Smooth muscle cell (in vitro differentiated cells): ENCODE measurements around the gene WDR90. TPM values are rescaled to one million over a fixed set of nuclear protein-coding genes. Genes with fewer than 3 reads are reported as not detected.

Experiments
- DNase-seq: peaks from one replicate; lab custom pipeline; 2025; ENCODE audit not compliant: unreplicated experiment; lab: John Stamatoyannopoulos, UW
- H2AFZ ChIP-seq: fragments of 200-600 bp; sonication (generic); 2 replicates; pipeline ENCODE4 v1.6.0; 2016; ENCODE audit warnings: antibody characterized with exemption, low read depth, mild to moderate bottlenecking
- H3F3A ChIP-seq: fragments of 200-600 bp; sonication (generic); 2 replicates; pipeline ENCODE4 v1.6.0; 2017; ENCODE audit warnings: antibody characterized with exemption, low read depth
- H3K27ac ChIP-seq: fragments of 200-600 bp; sonication (generic); 2 replicates; pipeline ENCODE4 v1.5.1; 2016; ENCODE audit warnings: low read depth, mild to moderate bottlenecking
- H3K27me3 ChIP-seq: fragments of 200-600 bp; sonication (generic); 2 replicates; pipeline ENCODE4 v1.6.1; 2016; ENCODE audit warnings: low read depth, mild to moderate bottlenecking
- H3K36me3 ChIP-seq: fragments of 200-600 bp; sonication (generic); 2 replicates; pipeline ENCODE4 v1.5.1; 2016; ENCODE audit warnings: low read depth
- H3K4me1 ChIP-seq: fragments of 200-600 bp; sonication (generic); 2 replicates; pipeline ENCODE4 v1.5.1; 2016; ENCODE audit warnings: low read depth
- H3K4me2 ChIP-seq: fragments of 200-600 bp; sonication (generic); 2 replicates; pipeline ENCODE4 v1.6.0; 2016; ENCODE audit warnings: mild to moderate bottlenecking
- H3K4me3 ChIP-seq: fragments of 200-600 bp; sonication (generic); 2 replicates; pipeline ENCODE4 v1.5.1; 2016; ENCODE audit warnings: mild to moderate bottlenecking
- H3K79me2 ChIP-seq: fragments of 200-600 bp; sonication (generic); 2 replicates; pipeline ENCODE4 v1.6.0; 2016; ENCODE audit warnings: low read depth, mild to moderate bottlenecking
- H3K9ac ChIP-seq: fragments of 200-600 bp; sonication (generic); 2 replicates; pipeline ENCODE4 v1.6.0; 2016; ENCODE audit warnings: low read depth
- H3K9me3 ChIP-seq: fragments of 200-600 bp; sonication (generic); replicated peaks from 2 replicates; pipeline ENCODE4 v1.5.1; 2016; ENCODE audit warnings: low read depth
- H4K20me1 ChIP-seq: fragments of 200-600 bp; sonication (generic); 2 replicates; pipeline ENCODE4 v1.6.0; 2016; ENCODE audit warnings: low read depth
- WGBS: methylation state at CpG from one replicate; pipeline ENCODE4 v1.1.7; 2016; ENCODE audit warnings: low lambda C conversion rate; 5-methylcytosine and 5-hydroxymethylcytosine counted together
- polyA plus RNA-seq: library from polyadenylated mRNA; unstranded; fragments of >200 nt; fragmentation: Nextera tagmentation; extraction: Ambion mirVana; gene quantifications from 2 replicates; pipeline ENCODE4 v1.2.1, GENCODE V29; 2016
- total RNA-seq: library from RNA; depleted of rRNA; stranded (reverse); fragments of >200 nt; gene quantifications from 2 replicates; pipeline ENCODE4 v1.2.3, GENCODE V29; 2014
- TF ChIP-seq, protein P1 (sequence below): fragments of 200-600 bp; sonication (generic); IDR thresholded peaks from 2 replicates; pipeline ENCODE4 v1.5.1; 2017; ENCODE audit warnings: borderline replicate concordance, mild to moderate bottlenecking, antibody characterized with exemption; ENCODE audit not compliant: insufficient read depth, poor library complexity, severe bottlenecking

WDR90 gene
- total and polyA plus RNA-seq, 2 experiments from 2014 or later: 8.4 to 10.4 TPM

DNA sequence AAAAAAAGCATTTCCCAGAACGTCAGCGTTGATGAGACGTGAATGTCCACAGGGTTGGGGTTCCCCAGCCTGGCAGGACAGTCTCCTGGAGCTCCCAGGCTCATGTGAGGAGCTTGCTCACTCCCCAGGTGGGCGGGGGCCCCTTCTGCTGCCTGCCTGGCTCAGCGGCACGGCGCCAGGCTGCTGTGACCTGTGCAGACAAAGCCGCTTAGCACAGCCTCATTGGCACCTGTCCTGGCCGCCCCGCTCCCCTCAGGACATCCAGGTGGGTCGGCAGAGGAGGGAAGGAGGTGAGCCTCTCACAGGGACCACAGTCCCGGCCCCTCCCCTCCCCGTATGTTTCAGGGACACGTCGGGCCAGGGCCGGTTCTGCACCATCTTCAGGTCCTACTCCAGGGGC lies 31.3 kb upstream of the WDR90 start:
- TF ChIP-seq, protein P1, sequence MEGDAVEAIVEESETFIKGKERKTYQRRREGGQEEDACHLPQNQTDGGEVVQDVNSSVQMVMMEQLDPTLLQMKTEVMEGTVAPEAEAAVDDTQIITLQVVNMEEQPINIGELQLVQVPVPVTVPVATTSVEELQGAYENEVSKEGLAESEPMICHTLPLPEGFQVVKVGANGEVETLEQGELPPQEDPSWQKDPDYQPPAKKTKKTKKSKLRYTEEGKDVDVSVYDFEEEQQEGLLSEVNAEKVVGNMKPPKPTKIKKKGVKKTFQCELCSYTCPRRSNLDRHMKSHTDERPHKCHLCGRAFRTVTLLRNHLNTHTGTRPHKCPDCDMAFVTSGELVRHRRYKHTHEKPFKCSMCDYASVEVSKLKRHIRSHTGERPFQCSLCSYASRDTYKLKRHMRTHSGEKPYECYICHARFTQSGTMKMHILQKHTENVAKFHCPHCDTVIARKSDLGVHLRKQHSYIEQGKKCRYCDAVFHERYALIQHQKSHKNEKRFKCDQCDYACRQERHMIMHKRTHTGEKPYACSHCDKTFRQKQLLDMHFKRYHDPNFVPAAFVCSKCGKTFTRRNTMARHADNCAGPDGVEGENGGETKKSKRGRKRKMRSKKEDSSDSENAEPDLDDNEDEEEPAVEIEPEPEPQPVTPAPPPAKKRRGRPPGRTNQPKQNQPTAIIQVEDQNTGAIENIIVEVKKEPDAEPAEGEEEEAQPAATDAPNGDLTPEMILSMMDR: no peak
- H3K36me3 ChIP-seq: no peaks in the 10 kb centered on the region
- H3K27me3 ChIP-seq: no peaks in the 10 kb centered on the region
- H4K20me1 ChIP-seq: peaks cover 73% of the 10 kb centered on the region
- 94% methylated on average over 16 of the region's 16 CpGs for WGBS
- no peak for DNase-seq
- no peak overlapping the region for H3K9ac ChIP-seq
- H3K4me2 ChIP-seq: no peak overlapping the region
- no peak overlapping the region for H2AFZ ChIP-seq
- peaks cover 6% of the 10 kb centered on the region for H3K4me1 ChIP-seq
- no peaks in the 10 kb centered on the region for H3K9me3 ChIP-seq
- H3K4me3 ChIP-seq: no peak overlapping the region
- no peak overlapping the region for H3K27ac ChIP-seq
- no peaks in the 10 kb centered on the region for H3F3A ChIP-seq
- H3K79me2 ChIP-seq: peaks cover 3% of the 10 kb centered on the region

DNA sequence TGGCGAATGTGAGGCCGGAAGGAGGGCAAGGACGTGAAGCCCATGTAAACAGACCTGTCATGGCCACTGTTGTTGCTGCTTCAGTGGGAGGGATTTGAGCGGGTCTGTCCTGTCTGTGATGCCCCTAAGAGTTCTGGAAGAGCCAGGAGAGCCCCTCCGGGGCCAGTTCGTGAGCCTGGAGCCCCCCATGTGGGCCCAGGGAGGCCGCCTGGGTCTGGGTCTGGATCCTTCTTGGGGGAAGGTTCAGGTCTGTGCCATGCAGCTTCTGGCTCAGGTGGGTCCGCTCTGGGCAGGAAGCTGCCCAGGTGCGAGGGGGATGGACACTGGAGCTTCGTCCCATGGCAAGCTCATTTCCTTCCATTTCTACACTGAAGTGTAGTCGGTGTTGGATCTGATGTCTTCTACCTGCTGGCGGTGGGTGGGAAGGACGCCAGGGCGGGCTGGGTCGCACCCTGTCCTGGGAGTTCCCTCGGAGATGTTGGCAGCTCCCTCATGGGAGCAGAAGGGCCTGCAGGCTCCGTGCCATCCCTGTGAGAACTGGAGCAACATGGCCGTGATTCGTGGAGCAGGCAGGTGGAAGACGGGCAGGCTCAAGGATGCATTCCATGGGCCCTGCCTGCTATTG lies 29.6 kb upstream of the WDR90 start:
- H2AFZ ChIP-seq: no peak overlapping the region
- no peak for DNase-seq
- H3F3A ChIP-seq: no peaks in the 10 kb centered on the region
- H3K79me2 ChIP-seq: peaks cover 3% of the 10 kb centered on the region
- no peak overlapping the region for H3K9ac ChIP-seq
- TF ChIP-seq, protein P1: no peak
- no peak overlapping the region for H3K27ac ChIP-seq
- H4K20me1 ChIP-seq: peaks cover 62% of the 10 kb centered on the region
- no peaks in the 10 kb centered on the region for H3K9me3 ChIP-seq
- no peaks in the 10 kb centered on the region for H3K36me3 ChIP-seq
- H3K27me3 ChIP-seq: no peaks in the 10 kb centered on the region
- H3K4me3 ChIP-seq: no peak overlapping the region
- H3K4me2 ChIP-seq: no peak overlapping the region
- 94% methylated on average over 20 of the region's 20 CpGs for WGBS
- peaks cover 6% of the 10 kb centered on the region for H3K4me1 ChIP-seq

DNA sequence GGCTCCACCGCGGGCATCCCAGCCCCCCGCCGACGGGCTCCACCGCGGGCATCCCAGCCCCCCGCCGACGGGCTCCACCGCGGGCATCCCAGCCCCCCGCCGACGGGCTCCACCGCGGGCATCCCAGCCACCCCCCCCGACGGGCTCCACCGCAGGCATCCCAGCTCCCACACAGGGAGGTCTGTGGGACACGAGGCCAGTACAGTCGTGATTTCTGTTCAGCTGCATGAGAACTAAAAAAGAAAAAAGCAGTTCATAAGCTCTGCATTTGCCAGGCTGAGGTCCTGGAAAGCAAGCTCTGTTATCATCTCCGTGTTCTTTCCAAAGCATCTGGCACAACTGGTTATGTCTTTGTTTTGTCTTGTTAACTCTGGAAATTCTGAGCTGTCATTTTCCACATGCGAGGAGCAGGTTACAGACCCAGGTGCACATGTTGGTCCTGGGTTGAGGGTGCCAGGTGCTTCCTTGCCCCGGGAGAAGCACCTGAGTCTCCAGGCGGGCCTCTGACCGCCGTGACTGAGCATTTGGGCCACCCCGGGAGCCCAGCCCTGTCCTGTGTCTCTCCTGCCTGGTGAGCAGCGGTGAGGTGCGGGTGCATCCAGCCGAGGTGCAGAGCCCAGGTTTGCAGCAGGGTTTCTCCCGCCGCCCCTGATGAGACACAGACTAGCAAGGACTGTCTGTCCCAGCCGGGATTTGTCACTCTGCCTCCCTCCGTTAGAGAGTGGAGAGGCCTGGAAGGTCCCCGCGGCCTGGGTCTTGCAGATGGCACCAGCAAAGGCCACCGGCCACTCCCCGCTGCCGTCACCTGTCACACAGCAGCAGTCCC lies 28.3 kb upstream of the WDR90 start:
- no peaks in the 10 kb centered on the region for H3K27me3 ChIP-seq
- H2AFZ ChIP-seq: no peak overlapping the region
- H4K20me1 ChIP-seq: peaks cover 49% of the 10 kb centered on the region
- H3K36me3 ChIP-seq: no peaks in the 10 kb centered on the region
- H3K4me3 ChIP-seq: no peak overlapping the region
- no peak overlapping the region for H3K4me2 ChIP-seq
- no peaks in the 10 kb centered on the region for H3K9me3 ChIP-seq
- WGBS: 93% methylated on average over 26 of the region's 41 CpGs
- H3K4me1 ChIP-seq: peaks cover 6% of the 10 kb centered on the region
- TF ChIP-seq, protein P1: no peak
- peaks cover 3% of the 10 kb centered on the region for H3K79me2 ChIP-seq
- no peak for DNase-seq
- H3K27ac ChIP-seq: no peak overlapping the region
- H3F3A ChIP-seq: no peaks in the 10 kb centered on the region
- H3K9ac ChIP-seq: no peak overlapping the region
